H9 (cell line): ENCODE measurements around the gene NCOA4. TPM values are rescaled to one million over a fixed set of nuclear protein-coding genes. Genes with fewer than 3 reads are reported as not detected.

Experiments used
- DNase-seq: peaks from one replicate; pipeline ENCODE4 v3.0.0-alpha.2; 2017
- H2AFZ ChIP-seq: one replicate; pipeline ENCODE4 v1.6.1; 2013; ENCODE audit warnings: mild to moderate bottlenecking, low read length, control low read depth, moderate library complexity
- H2AK5ac ChIP-seq: 2 replicates; pipeline ENCODE4 v1.6.1; 2013; ENCODE audit warnings: low read length, control low read depth, mixed read lengths; ENCODE audit not compliant: insufficient read length
- H2BK120ac ChIP-seq: one replicate; pipeline ENCODE4 v1.6.1; 2013; ENCODE audit warnings: low read depth, mild to moderate bottlenecking, low read length, control low read depth, inconsistent platforms; ENCODE audit not compliant: poor library complexity, severe bottlenecking
- H2BK12ac ChIP-seq: 2 replicates; pipeline ENCODE4 v1.6.1; 2013; ENCODE audit warnings: low read length, control low read depth, mixed read lengths, low read depth; ENCODE audit not compliant: insufficient read length
- H2BK15ac ChIP-seq: 2 replicates; pipeline ENCODE4 v1.6.1; 2013; ENCODE audit warnings: low read depth, low read length, control low read depth
- H2BK20ac ChIP-seq: one replicate; pipeline ENCODE4 v1.6.1; 2013; ENCODE audit warnings: low read depth, mild to moderate bottlenecking, low read length, control low read depth, inconsistent platforms; ENCODE audit not compliant: poor library complexity, severe bottlenecking
- H2BK5ac ChIP-seq: 2 replicates; pipeline ENCODE4 v1.6.1; 2013; ENCODE audit warnings: low read length, control low read depth, mixed read lengths; ENCODE audit not compliant: insufficient read length
- H3K14ac ChIP-seq: 2 replicates; pipeline ENCODE4 v1.6.1; 2013; ENCODE audit warnings: low read length, control low read depth; ENCODE audit not compliant: insufficient read depth
- H3K18ac ChIP-seq: 2 replicates; pipeline ENCODE4 v1.6.1; 2013; ENCODE audit warnings: low read depth, mild to moderate bottlenecking, mixed read lengths, low read length, control low read depth; ENCODE audit not compliant: insufficient read length
- H3K23ac ChIP-seq: 2 replicates; pipeline ENCODE4 v1.6.1; 2013; ENCODE audit warnings: low read length, control low read depth, mixed read lengths, low read depth; ENCODE audit not compliant: insufficient read length
- H3K23me2 ChIP-seq: 2 replicates; pipeline ENCODE4 v1.6.1; 2013; ENCODE audit warnings: low read depth, mild to moderate bottlenecking, mixed read lengths, low read length, control low read depth; ENCODE audit not compliant: insufficient read length, poor library complexity, severe bottlenecking
- H3K27ac ChIP-seq: 2 replicates; pipeline ENCODE4 v1.5.1; 2013; ENCODE audit warnings: low read length, control low read depth, mixed read lengths, low read depth; ENCODE audit not compliant: insufficient read length
- H3K27me3 ChIP-seq: 2 replicates; pipeline ENCODE4 v1.6.1; 2013; ENCODE audit warnings: low read length, control low read depth, inconsistent platforms; ENCODE audit not compliant: insufficient read depth
- H3K4ac ChIP-seq: 2 replicates; pipeline ENCODE4 v1.6.1; 2013; ENCODE audit warnings: low read depth, mild to moderate bottlenecking, control low read depth, inconsistent platforms, low read length, moderate library complexity
- H3K4me1 ChIP-seq: 2 replicates; pipeline ENCODE4 v1.6.1; 2013; ENCODE audit warnings: low read length, control low read depth, inconsistent platforms; ENCODE audit not compliant: insufficient read depth
- H3K4me2 ChIP-seq: 2 replicates; pipeline ENCODE4 v1.6.1; 2013; ENCODE audit warnings: low read length, control low read depth, mixed read lengths; ENCODE audit not compliant: insufficient read length, insufficient read depth
- H3K56ac ChIP-seq: 2 replicates; pipeline ENCODE4 v1.6.1; 2013; ENCODE audit warnings: low read depth, mild to moderate bottlenecking, mixed read lengths, low read length, control low read depth; ENCODE audit not compliant: insufficient read length
- H3K79me1 ChIP-seq: 2 replicates; pipeline ENCODE4 v1.6.1; 2013; ENCODE audit warnings: low read depth, mild to moderate bottlenecking, moderate library complexity, low read length, control low read depth, inconsistent platforms; ENCODE audit not compliant: insufficient read depth, poor library complexity, severe bottlenecking
- H3K79me2 ChIP-seq: 2 replicates; pipeline ENCODE4 v1.6.1; 2013; ENCODE audit warnings: low read length, control low read depth, inconsistent platforms; ENCODE audit not compliant: insufficient read depth
- H3K9ac ChIP-seq: 2 replicates; pipeline ENCODE4 v1.6.1; 2013; ENCODE audit warnings: low read length, control low read depth, mixed read lengths; ENCODE audit not compliant: insufficient read length; ENCODE audit errors: extremely low read depth
- H3K9me3 ChIP-seq: one replicate; pipeline ENCODE4 v1.6.1; 2013; ENCODE audit warnings: low read depth, low read length, inconsistent platforms; ENCODE audit not compliant: control insufficient read depth
- H3T11ph ChIP-seq: one replicate; pipeline ENCODE4 v1.6.1; 2013; ENCODE audit warnings: mild to moderate bottlenecking, low read length, control low read depth, inconsistent platforms
- H4K20me1 ChIP-seq: one replicate; pipeline ENCODE4 v1.6.1; 2013; ENCODE audit not compliant: control insufficient read depth, insufficient read length, insufficient read depth
- H4K5ac ChIP-seq: 2 replicates; pipeline ENCODE4 v1.6.1; 2013; ENCODE audit warnings: low read depth, mild to moderate bottlenecking, mixed read lengths, low read length, control low read depth; ENCODE audit not compliant: insufficient read length
- H4K8ac ChIP-seq: replicated peaks from 2 replicates; pipeline ENCODE4 v1.6.1; 2013; ENCODE audit warnings: low read length, control low read depth, mixed read lengths, low read depth; ENCODE audit not compliant: insufficient read length
- H4K91ac ChIP-seq: 2 replicates; pipeline ENCODE4 v1.6.1; 2013; ENCODE audit warnings: low read depth, mild to moderate bottlenecking, moderate library complexity, mixed read lengths, low read length, control low read depth; ENCODE audit not compliant: insufficient read length
- H3K27ac Mint-ChIP-seq, 3 experiments: 2 replicates in 2 of 3; 3 replicates in 1 of 3; pipeline ENCODE4 v1.8.0; 2020 to 2021; ENCODE audit warnings: mixed read lengths in 3 of 3, mild to moderate bottlenecking in 1 of 3, moderate library complexity in 1 of 3
- H3K27me3 Mint-ChIP-seq: 2 replicates; pipeline ENCODE4 v1.8.0; 2021; ENCODE audit warnings: low read depth, mild to moderate bottlenecking, moderate library complexity, mixed read lengths
- H3K36me3 Mint-ChIP-seq, 3 experiments: 2 replicates in 2 of 3; 3 replicates in 1 of 3; pipeline ENCODE4 v1.8.0; 2020 to 2021; ENCODE audit warnings: low read depth in 3 of 3, mixed read lengths in 3 of 3; ENCODE audit not compliant: insufficient read depth in 1 of 3
- H3K4me1 Mint-ChIP-seq, 2 experiments: 2 replicates each; pipeline ENCODE4 v1.8.0; 2020; ENCODE audit warnings: mixed read lengths in 2 of 2
- H3K4me3 Mint-ChIP-seq, 2 experiments: 2 replicates in 1 of 2; 3 replicates in 1 of 2; pipeline ENCODE4 v1.8.0; 2020 to 2021; ENCODE audit warnings: mild to moderate bottlenecking in 2 of 2, mixed read lengths in 2 of 2, moderate library complexity in 1 of 2
- H3K9me3 Mint-ChIP-seq, 2 experiments: 2 replicates in 1 of 2; 3 replicates in 1 of 2; pipeline ENCODE4 v1.8.0; 2020; ENCODE audit warnings: mild to moderate bottlenecking in 2 of 2, mixed read lengths in 2 of 2, moderate library complexity in 1 of 2
- CTCF ChIP-seq: fragments of 200-600 bp; sonication (generic); conservative IDR thresholded peaks from 3 replicates; pipeline ENCODE4 v1.8.0; 2021; ENCODE audit warnings: antibody characterized with exemption, mild to moderate bottlenecking
- WGBS: extraction: QIAGEN DNeasy Blood & Tissue Kit; methylation state at CpG from one replicate; pipeline ENCODE4 v1.1.7; 2013; ENCODE audit warnings: missing lambda C conversion rate, low lambda C conversion rate, mixed read lengths; ENCODE audit not compliant: insufficient read length; ENCODE audit errors: extremely low coverage; 5-methylcytosine and 5-hydroxymethylcytosine counted together
- total RNA-seq: library from RNA; stranded (reverse); gene quantifications from 2 replicates; pipeline ENCODE4 v1.2.1, GENCODE V29; 2021

The NCOA4 gene
- total RNA-seq, 1 experiment from 2014 or later, result 83.3 TPM

DNA sequence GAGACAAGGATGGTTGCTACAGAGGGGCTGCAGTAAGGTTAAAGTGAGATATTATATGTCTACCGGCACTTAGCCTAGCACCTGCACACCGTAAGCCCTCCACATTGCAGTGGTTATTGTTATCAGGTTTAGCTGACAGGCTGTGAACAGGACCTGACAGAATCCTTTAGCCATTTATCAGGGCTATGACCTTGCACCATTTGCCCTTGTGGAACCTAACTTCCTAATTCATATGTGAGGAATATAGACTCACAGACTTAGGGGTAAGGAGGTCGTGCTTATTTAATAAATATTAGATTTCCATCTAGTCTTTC is 10.1 kb downstream of the NCOA4 start:
- Histone ChIP-seq H4K20me1 (no peaks in the 10 kb centered on the region), H3K4me1 (no peaks in the 10 kb centered on the region; the same call in 1 of the 2 replicates), H2BK5ac (no peak overlapping the region), H3K4me2 (no peak overlapping the region), H4K8ac (no peak overlapping the region), H3K9ac (no peak overlapping the region), H3K56ac (no peak overlapping the region), H3K18ac (no peak overlapping the region), H3K9me3 (no peaks in the 10 kb centered on the region), H4K5ac (no peak overlapping the region), H3K23me2 (no peaks in the 10 kb centered on the region), H2AK5ac (no peak overlapping the region), H2BK12ac (no peak overlapping the region), H3K14ac (no peak overlapping the region), H3K27ac (no peak overlapping the region), H3K79me2 (peaks cover 6% of the 10 kb centered on the region; the same call in 1 of the 2 replicates), H3K4ac (no peak overlapping the region), H3T11ph (no peak overlapping the region), H2BK120ac (no peak overlapping the region), H3K79me1 (peaks cover 3% of the 10 kb centered on the region), H3K27me3 (no peaks in the 10 kb centered on the region), H2BK15ac (no peak overlapping the region), H3K23ac (no peak overlapping the region), H2AFZ (no peak overlapping the region), H4K91ac (no peak overlapping the region), H2BK20ac (no peak overlapping the region)
- no CpG with 5 or more reads among the region's 3 CpGs for WGBS
- Mint-ChIP-seq H3K4me3 (no peak overlapping the region), H3K27ac (no peak overlapping the region), H3K9me3 (no peaks in the 10 kb centered on the region), H3K36me3 (peaks cover 0 to 6% (median 0%) of the 10 kb centered on the region in 3 experiments; a peak in 3 of 7 replicates), H3K27me3 (no peaks in the 10 kb centered on the region), H3K4me1 (peaks cover 20 to 30% of the 10 kb centered on the region in 2 experiments)
- no peak for DNase-seq
- no peak for TF ChIP-seq CTCF
